ENCODE results near the gene TMEM150B. TPM values are rescaled to one million over a fixed set of nuclear protein-coding genes. Genes with fewer than 3 reads are reported as not detected.

Gene TMEM150B
- total RNA-seq, 2 experiments from 2014 or later, result not detected

Other genes starting within 250 kb of the TMEM150B start
- gene EPS8L1, start 249.5 kb downstream of the TMEM150B start, total RNA-seq (2014; rRNA removed; shearing (Covaris generic)), result 3.5 and 11.1 TPM in 2 replicates
- 10.6 and 12.5 TPM in 2 replicates for gene EPS8L1, start 249.5 kb downstream of the TMEM150B start, total RNA-seq (2022)
- 194 and 211 TPM in 2 replicates for gene PPP1R12C, start 207.7 kb downstream of the TMEM150B start, total RNA-seq (2014; rRNA removed; shearing (Covaris generic))
- gene PPP1R12C, start 207.7 kb downstream of the TMEM150B start, total RNA-seq (2022), result 177 and 186 TPM in 2 replicates
- 17.6 and 21.9 TPM in 2 replicates for gene TNNT1, start 176.1 kb downstream of the TMEM150B start, total RNA-seq (2014; rRNA removed; shearing (Covaris generic))
- 11.2 and 11.6 TPM in 2 replicates for gene TNNT1, start 176.1 kb downstream of the TMEM150B start, total RNA-seq (2022)
- 2.6 TPM in 1 of 2 replicates, not detected in the other for gene TNNI3, start 167.6 kb downstream of the TMEM150B start, total RNA-seq (2014; rRNA removed; shearing (Covaris generic))
- not detected in 2 replicates for gene TNNI3, start 167.6 kb downstream of the TMEM150B start, total RNA-seq (2022)
- gene DNAAF3, start 158.7 kb downstream of the TMEM150B start, total RNA-seq (2014; rRNA removed; shearing (Covaris generic)), result 0.85 and 2.8 TPM in 2 replicates
- gene DNAAF3, start 158.7 kb downstream of the TMEM150B start, total RNA-seq (2022), result 2.2 and 2.5 TPM in 2 replicates
- 0.44 TPM in 1 of 2 replicates, not detected in the other for gene SYT5, start 145.1 kb downstream of the TMEM150B start, total RNA-seq (2014; rRNA removed; shearing (Covaris generic))
- 0.84 and 1.3 TPM in 2 replicates for gene SYT5, start 145.1 kb downstream of the TMEM150B start, total RNA-seq (2022)
- gene PTPRH, start 115.8 kb downstream of the TMEM150B start, total RNA-seq (2014; rRNA removed; shearing (Covaris generic)), result not detected in 2 replicates
- not detected in 2 replicates for gene PTPRH, start 115.8 kb downstream of the TMEM150B start, total RNA-seq (2022)
- gene TMEM86B, start 96.6 kb downstream of the TMEM150B start, total RNA-seq (2014; rRNA removed; shearing (Covaris generic)), result 6.7 and 8.1 TPM in 2 replicates
- gene TMEM86B, start 96.6 kb downstream of the TMEM150B start, total RNA-seq (2022), result 13.7 and 13.8 TPM in 2 replicates
- 82.0 and 89.6 TPM in 2 replicates for gene PPP6R1, start 66.3 kb downstream of the TMEM150B start, total RNA-seq (2014; rRNA removed; shearing (Covaris generic))
- 156 and 161 TPM in 2 replicates for gene PPP6R1, start 66.3 kb downstream of the TMEM150B start, total RNA-seq (2022)
- gene HSPBP1, start 45.2 kb downstream of the TMEM150B start, total RNA-seq (2014; rRNA removed; shearing (Covaris generic)), result 41.3 and 50.5 TPM in 2 replicates
- 31.9 and 38.7 TPM in 2 replicates for gene HSPBP1, start 45.2 kb downstream of the TMEM150B start, total RNA-seq (2022)
- 15.9 and 16.1 TPM in 2 replicates for gene BRSK1, start 41.3 kb downstream of the TMEM150B start, total RNA-seq (2014; rRNA removed; shearing (Covaris generic))
- gene BRSK1, start 41.3 kb downstream of the TMEM150B start, total RNA-seq (2022), result 23.9 and 25.7 TPM in 2 replicates
- 21.2 and 22.8 TPM in 2 replicates for gene KMT5C, start 14.5 kb upstream of the TMEM150B start, total RNA-seq (2014; rRNA removed; shearing (Covaris generic))
- gene KMT5C, start 14.5 kb upstream of the TMEM150B start, total RNA-seq (2022), result 36.1 and 43.4 TPM in 2 replicates
- gene COX6B2, start 29.4 kb upstream of the TMEM150B start, total RNA-seq (2014; rRNA removed; shearing (Covaris generic)), result not detected in 2 replicates
- not detected in 2 replicates for gene COX6B2, start 29.4 kb upstream of the TMEM150B start, total RNA-seq (2022)
- not detected in 2 replicates for gene GARIN5B, start 37.9 kb upstream of the TMEM150B start, total RNA-seq (2014; rRNA removed; shearing (Covaris generic))
- gene GARIN5B, start 37.9 kb upstream of the TMEM150B start, total RNA-seq (2022), result not detected in 2 replicates
- 0.32 TPM in 1 of 2 replicates, not detected in the other for gene IL11, start 45.1 kb upstream of the TMEM150B start, total RNA-seq (2014; rRNA removed; shearing (Covaris generic))
- 0.46 and 0.55 TPM in 2 replicates for gene IL11, start 45.1 kb upstream of the TMEM150B start, total RNA-seq (2022)
- not detected in 2 replicates for gene TMEM190, start 51.5 kb upstream of the TMEM150B start, total RNA-seq (2014; rRNA removed; shearing (Covaris generic))
- not detected in 2 replicates for gene TMEM190, start 51.5 kb upstream of the TMEM150B start, total RNA-seq (2022)
- 2.6 and 2.7 TPM in 2 replicates for gene TMEM238, start 59.0 kb upstream of the TMEM150B start, total RNA-seq (2014; rRNA removed; shearing (Covaris generic))
- gene TMEM238, start 59.0 kb upstream of the TMEM150B start, total RNA-seq (2022), result 6.5 and 7.1 TPM in 2 replicates
- 847 and 872 TPM in 2 replicates for gene RPL28, start 60.6 kb upstream of the TMEM150B start, total RNA-seq (2014; rRNA removed; shearing (Covaris generic))
- gene RPL28, start 60.6 kb upstream of the TMEM150B start, total RNA-seq (2022), result 2,656 and 3,234 TPM in 2 replicates
- gene UBE2S, start 82.4 kb upstream of the TMEM150B start, total RNA-seq (2014; rRNA removed; shearing (Covaris generic)), result 682 and 848 TPM in 2 replicates
- gene UBE2S, start 82.4 kb upstream of the TMEM150B start, total RNA-seq (2022), result 285 and 321 TPM in 2 replicates
- gene SHISA7, start 118.0 kb upstream of the TMEM150B start, total RNA-seq (2014; rRNA removed; shearing (Covaris generic)), result not detected in 2 replicates
- not detected in 2 replicates for gene SHISA7, start 118.0 kb upstream of the TMEM150B start, total RNA-seq (2022)
- gene ISOC2, start 136.3 kb upstream of the TMEM150B start, total RNA-seq (2014; rRNA removed; shearing (Covaris generic)), result 89.5 and 115 TPM in 2 replicates
- gene ISOC2, start 136.3 kb upstream of the TMEM150B start, total RNA-seq (2022), result 37.0 and 37.7 TPM in 2 replicates
- not detected in 2 replicates for gene C19orf85, start 139.4 kb upstream of the TMEM150B start, total RNA-seq (2014; rRNA removed; shearing (Covaris generic))
- gene C19orf85, start 139.4 kb upstream of the TMEM150B start, total RNA-seq (2022), result not detected in 2 replicates
- gene ZNF628, start 151.3 kb upstream of the TMEM150B start, total RNA-seq (2014; rRNA removed; shearing (Covaris generic)), result 1.8 and 5.2 TPM in 2 replicates
- gene ZNF628, start 151.3 kb upstream of the TMEM150B start, total RNA-seq (2022), result 8.6 and 10.6 TPM in 2 replicates
- gene NAT14, start 159.8 kb upstream of the TMEM150B start, total RNA-seq (2014; rRNA removed; shearing (Covaris generic)), result 29.1 and 33.2 TPM in 2 replicates
- gene NAT14, start 159.8 kb upstream of the TMEM150B start, total RNA-seq (2022), result 24.2 and 28.3 TPM in 2 replicates
- gene SSC5D, start 163.1 kb upstream of the TMEM150B start, total RNA-seq (2014; rRNA removed; shearing (Covaris generic)), result 0.23 and 0.50 TPM in 2 replicates
- gene SSC5D, start 163.1 kb upstream of the TMEM150B start, total RNA-seq (2022), result 1.7 and 2.7 TPM in 2 replicates
- gene SBK2, start 211.8 kb upstream of the TMEM150B start, total RNA-seq (2014; rRNA removed; shearing (Covaris generic)), result not detected in 2 replicates
- gene SBK2, start 211.8 kb upstream of the TMEM150B start, total RNA-seq (2022), result not detected in 2 replicates
- gene SBK3, start 220.2 kb upstream of the TMEM150B start, total RNA-seq (2014; rRNA removed; shearing (Covaris generic)), result not detected in 2 replicates
- gene SBK3, start 220.2 kb upstream of the TMEM150B start, total RNA-seq (2022), result 0.34 and 0.68 TPM in 2 replicates